ENCODE data around the gene RBM47.

RBM47 gene

GRCh38 chr4:40587826-40588225 is 41.8 kb downstream of the RBM47 start:
- DNase-seq = no peak

- no peak for DNase-seq
These were observed 42.3 kb downstream of the RBM47 start for GRCh38 chr4:40587351-40587750.

GRCh38 chr4:40586729-40587128 is 42.9 kb downstream of the RBM47 start:
- no peak for DNase-seq

GRCh38 chr4:40586034-40586433 is 43.6 kb downstream of the RBM47 start:
- DNase-seq = no peak

DNA sequence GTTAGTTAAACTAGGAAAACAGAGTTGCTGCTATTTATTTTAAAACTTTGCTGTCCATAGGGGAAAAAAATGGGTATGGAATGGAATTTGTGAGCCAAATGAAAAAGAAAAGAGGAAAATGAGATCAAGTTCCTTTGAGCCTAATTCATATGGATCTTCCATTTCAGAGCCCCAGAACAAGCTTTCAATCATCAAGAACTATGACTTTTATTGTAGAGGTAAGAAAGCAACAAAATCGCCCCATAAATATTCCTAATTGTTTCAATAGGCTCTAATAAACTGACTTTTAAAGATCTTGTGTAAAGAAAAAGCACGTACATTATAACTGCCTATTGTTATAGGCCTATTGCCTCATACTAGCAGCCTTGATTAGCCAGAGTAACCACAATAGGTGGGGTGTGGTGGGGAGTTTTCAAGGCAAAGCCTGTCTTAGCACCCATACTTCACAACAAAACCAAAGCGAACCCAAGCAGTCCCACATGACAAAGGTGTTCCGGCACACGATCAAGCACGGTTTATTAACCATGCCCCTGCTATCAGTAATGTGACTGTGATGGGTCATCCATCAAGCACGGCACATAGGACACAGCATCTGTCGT is 44.4 kb downstream of the RBM47 start:
- no peak for DNase-seq

- DNase-seq = no peak
These were observed 45.0 kb downstream of the RBM47 start for GRCh38 chr4:40584517-40585141.

DNA sequence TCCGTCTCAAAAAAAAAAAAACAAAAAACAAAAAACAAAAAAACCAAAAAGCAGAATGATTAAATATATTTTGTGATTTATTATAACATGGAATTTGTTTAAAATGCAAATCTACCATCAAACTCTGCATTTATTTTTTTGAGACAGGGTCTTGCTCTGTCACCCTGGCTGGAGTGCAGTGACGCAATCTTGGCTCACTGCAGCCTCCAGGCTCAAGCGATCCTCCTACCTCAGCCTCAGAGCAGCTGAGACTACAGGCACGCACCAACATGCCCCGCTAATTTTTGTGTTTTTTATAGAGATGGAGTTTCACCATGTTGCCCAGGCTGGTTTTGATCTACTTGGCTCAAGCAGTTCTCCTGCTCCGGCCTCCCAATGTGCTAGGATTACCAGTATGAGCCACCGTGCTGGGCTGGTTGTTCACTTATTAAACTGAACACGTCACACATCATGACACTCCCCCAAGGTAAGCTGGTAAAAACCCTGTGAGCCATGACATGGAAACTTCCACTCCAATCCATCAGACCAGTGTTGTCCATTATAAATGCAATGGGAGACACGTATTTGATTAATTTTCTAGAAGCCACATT is 45.7 kb downstream of the RBM47 start:
- no peak for DNase-seq

DNA sequence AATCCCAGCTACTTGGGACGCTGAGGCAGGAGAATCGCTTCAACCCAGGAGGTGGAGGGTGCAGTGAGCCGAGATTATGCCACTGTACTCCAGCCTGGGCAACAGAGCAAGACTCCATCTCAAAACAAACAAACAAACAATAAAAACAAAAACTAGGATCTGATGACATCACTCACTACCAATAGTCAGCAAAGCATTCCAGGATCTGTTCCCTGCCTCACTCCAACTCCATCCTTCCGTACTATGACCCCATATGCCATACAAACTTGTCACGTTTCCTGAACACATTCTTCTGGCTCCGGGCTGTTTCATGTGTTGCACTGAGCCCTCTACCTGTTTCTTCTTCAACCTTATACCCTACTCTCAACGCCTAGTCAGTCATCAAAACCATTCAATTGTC is 47.3 kb downstream of the RBM47 start:
- DNase-seq = no peak

GRCh38 chr4:40581254-40582140 is 48.2 kb downstream of the RBM47 start:
- DNase-seq = no peak

- DNase-seq = no peak
These were observed 49.7 kb downstream of the RBM47 start for GRCh38 chr4:40579983-40580382.

- no peak for DNase-seq
These were observed 51.9 kb downstream of the RBM47 start for GRCh38 chr4:40577588-40578253.

DNA sequence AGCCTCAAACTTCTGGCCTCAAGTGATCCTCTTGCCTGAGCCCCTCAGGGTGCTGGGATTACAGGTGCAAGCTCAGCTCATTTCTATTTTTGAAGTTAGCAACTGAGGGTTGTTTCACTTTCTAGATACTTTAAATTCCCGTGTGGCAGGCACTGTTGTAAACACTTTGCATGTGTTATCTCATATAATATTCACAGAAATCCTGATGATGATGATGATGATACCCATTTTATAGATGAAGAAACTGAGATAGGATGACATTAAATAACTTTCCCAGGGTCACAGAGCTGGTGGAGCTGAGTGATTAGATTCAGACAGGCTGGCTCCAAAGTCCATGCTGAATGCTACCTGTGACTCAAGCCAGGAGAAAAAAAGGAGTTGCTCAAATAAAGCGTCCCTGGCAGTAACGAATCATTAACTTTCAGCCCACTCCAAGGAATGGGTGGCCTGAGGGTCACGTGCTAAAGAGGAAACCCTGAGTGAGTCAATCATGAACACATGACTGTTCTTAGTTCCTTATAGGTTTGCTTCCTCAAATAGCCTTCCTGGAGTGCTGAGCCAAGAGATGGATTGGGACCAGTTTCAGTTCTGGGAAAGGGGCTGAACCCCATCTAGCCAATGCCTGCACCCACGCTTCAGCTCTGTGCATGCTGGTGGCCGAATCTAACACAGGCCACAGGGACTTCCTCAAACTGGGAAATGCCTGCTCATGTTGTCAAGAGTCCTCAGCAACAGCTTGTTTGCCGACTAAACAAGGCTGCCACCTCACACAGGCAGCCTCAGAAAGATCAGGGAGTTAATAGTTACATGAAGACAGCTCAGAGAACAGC is 52.8 kb downstream of the RBM47 start:
- peak; percentile 66 for DNase-seq

DNA sequence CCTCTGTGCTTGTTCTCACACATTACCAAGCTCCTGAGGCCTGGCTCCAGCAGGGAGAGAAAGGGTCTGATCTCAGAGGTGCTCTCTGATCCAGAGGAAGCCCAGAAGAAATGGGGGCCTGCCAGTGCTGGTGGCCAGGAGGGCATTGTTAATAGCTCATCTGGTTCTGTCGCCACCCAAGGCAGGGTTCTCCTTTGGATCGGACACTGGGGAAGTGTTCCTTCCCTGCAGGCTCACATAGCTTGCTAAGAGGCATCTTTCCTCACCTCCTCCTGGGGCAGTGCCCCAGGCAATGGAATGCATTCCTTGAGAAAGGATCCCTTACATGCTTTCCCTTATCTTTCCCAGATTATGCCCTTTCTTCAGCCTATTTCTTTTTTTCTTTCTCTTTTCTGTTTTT is 53.8 kb downstream of the RBM47 start:
- no peak for DNase-seq

DNA sequence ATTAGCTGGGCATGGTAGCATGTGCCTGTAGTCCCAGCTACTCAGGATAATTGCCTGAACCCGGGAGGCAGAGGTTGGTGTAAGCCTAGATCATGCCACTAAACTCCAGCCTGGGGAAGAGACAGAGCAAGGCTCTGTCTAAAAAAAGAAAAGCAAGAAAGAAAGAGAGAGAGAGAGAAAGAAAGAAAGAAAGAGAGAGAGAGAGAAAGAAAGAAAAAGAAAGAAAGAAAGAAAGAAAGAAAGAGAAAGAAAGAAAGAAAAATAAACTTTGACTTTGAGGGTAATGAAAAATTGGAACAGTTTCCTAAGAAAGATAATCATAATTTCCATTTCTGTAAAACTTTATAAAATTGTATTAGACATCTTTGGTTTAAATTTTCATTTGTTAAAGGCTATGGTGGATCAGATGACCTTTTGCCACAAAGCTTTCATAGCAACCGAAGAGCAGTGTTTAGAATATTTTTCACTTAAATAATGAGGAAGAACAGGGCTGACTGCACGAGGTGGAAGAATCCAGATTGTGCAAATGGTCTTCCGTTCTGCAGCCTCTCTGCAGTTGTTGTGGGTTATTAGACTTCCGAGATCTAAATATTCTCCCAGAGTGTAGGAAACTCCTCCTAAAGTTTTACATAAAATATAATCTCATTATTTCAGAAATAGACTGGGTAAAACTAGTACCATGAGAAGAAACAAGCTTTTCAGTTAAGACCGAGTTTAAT is 55.9 kb downstream of the RBM47 start:
- DNase-seq = no peak

GRCh38 chr4:40572692-40573310 is 56.9 kb downstream of the RBM47 start:
- no peak for DNase-seq

- DNase-seq = no peak
These were observed 58.5 kb downstream of the RBM47 start for GRCh38 chr4:40571208-40571607.

- no peak for DNase-seq
These were observed 59.2 kb downstream of the RBM47 start for GRCh38 chr4:40570348-40571077.

- DNase-seq = no peak
These were observed 64.7 kb downstream of the RBM47 start for GRCh38 chr4:40564815-40565483.

DNA sequence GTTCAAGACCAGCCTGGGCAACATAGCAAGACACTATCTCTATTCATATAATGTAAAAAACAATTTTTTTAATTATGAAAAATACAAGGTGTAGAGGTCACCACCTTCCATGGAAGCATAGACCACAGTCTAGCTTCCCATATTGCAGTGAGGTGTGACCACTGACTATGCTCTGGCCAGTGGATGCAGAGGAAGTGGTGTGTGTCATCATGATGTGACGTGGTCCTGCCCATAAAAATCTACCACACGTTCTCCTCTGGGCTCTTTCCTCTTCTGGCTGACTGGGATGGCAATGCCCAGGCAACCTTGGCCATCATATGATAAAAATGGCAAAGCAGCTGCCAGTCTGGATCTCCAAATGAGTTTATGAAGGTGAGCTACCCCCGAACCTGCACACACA is 65.7 kb downstream of the RBM47 start:
- DNase-seq = no peak
